Mucosa of gallbladder (tissue), 1 donor: ENCODE results near the gene GATAD1. TPM values are rescaled to one million over a fixed set of nuclear protein-coding genes. Genes with fewer than 3 reads are reported as not detected.
"Not testable (repeated sequence)": the region's sequence is repeated elsewhere in the genome, so short reads cannot be mapped to it uniquely, and the experiment has no call there.

Source experiments
- DNase-seq: peaks from one replicate; pipeline ENCODE4 v3.0.0-alpha.2; 2020; ENCODE audit warnings: low spot score
- total RNA-seq: library from RNA; stranded (reverse); gene quantifications from one replicate; pipeline ENCODE4 v1.2.1, GENCODE V29; 2021
- donor health status: DM: no; HTN: no; CAD: no.

GATAD1 gene
- total RNA-seq, 1 donor from 2014 or later = 36.5 TPM

- DNase-seq = not testable (repeated sequence)
Measured at GRCh38 chr7:92483624-92484023, 36.3 kb downstream of the GATAD1 start.

- DNase-seq = not testable (repeated sequence)
Measured at GRCh38 chr7:92484226-92484625, 36.9 kb downstream of the GATAD1 start.

- no peak for DNase-seq
Measured at GRCh38 chr7:92485267-92485892, 38.1 kb downstream of the GATAD1 start.

- DNase-seq = no peak
Measured at GRCh38 chr7:92485974-92486373, 38.7 kb downstream of the GATAD1 start.

GRCh38 chr7:92487804-92488203 is 40.5 kb downstream of the GATAD1 start:
- no peak for DNase-seq

GRCh38 chr7:92489634-92490033 is 42.4 kb downstream of the GATAD1 start:
- no peak for DNase-seq

- no peak for DNase-seq
Measured at GRCh38 chr7:92496876-92497275, 49.6 kb downstream of the GATAD1 start.

- no peak for DNase-seq
Measured at GRCh38 chr7:92498557-92498956, 51.3 kb downstream of the GATAD1 start.

GRCh38 chr7:92503767-92504166 is 56.5 kb downstream of the GATAD1 start:
- no peak for DNase-seq

- DNase-seq = no peak
Measured at GRCh38 chr7:92504563-92504962, 57.3 kb downstream of the GATAD1 start.

GRCh38 chr7:92506363-92506762 is 59.1 kb downstream of the GATAD1 start:
- DNase-seq = no peak

- no peak for DNase-seq
Measured at GRCh38 chr7:92508946-92509345, 61.7 kb downstream of the GATAD1 start.

Other genes starting within 250 kb of the GATAD1 start
- 52.3 TPM for gene KRIT1, start 201.6 kb upstream of the GATAD1 start, total RNA-seq
- 55.9 TPM for gene ANKIB1, start 201.5 kb upstream of the GATAD1 start, total RNA-seq
- not detected for gene ERVW-1, start 30.5 kb downstream of the GATAD1 start, total RNA-seq
- gene PEX1, start 81.0 kb downstream of the GATAD1 start, total RNA-seq = 15.9 TPM
- 10.9 TPM for gene RBM48, start 81.3 kb downstream of the GATAD1 start, total RNA-seq
- gene FAM133B, start 142.9 kb downstream of the GATAD1 start, total RNA-seq = 19.5 TPM